GM12801 (cell line): ENCODE data around the gene KTN1.

Experiments
- TF ChIP-seq, protein P1 (sequence below): IDR thresholded peaks from one replicate; pipeline ENCODE4 v1.5.1; 2011; ENCODE audit warnings: control low read depth; ENCODE audit not compliant: insufficient read length; ENCODE audit errors: extremely low read depth

The KTN1 gene

DNA sequence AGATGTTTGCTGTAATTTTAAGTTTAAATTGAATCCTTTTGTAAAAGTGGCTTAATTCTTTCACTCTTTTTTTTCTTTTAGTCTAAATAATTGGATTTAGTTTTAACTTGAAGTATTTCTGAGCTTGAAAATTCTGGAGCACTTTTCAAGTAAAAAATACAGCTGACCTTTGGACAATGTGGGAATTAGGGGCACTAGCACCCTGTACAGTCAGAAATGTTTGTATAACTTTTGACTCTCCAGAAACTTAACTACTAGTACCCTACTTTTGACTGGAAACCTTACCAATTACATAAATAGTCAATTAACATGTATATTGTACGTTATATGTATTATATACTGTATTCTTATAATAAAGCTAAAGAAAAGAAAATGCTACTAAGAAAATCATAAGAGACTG lies 7.8 kb downstream of the KTN1 start:
- TF ChIP-seq, protein P1, sequence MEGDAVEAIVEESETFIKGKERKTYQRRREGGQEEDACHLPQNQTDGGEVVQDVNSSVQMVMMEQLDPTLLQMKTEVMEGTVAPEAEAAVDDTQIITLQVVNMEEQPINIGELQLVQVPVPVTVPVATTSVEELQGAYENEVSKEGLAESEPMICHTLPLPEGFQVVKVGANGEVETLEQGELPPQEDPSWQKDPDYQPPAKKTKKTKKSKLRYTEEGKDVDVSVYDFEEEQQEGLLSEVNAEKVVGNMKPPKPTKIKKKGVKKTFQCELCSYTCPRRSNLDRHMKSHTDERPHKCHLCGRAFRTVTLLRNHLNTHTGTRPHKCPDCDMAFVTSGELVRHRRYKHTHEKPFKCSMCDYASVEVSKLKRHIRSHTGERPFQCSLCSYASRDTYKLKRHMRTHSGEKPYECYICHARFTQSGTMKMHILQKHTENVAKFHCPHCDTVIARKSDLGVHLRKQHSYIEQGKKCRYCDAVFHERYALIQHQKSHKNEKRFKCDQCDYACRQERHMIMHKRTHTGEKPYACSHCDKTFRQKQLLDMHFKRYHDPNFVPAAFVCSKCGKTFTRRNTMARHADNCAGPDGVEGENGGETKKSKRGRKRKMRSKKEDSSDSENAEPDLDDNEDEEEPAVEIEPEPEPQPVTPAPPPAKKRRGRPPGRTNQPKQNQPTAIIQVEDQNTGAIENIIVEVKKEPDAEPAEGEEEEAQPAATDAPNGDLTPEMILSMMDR = no peak

DNA sequence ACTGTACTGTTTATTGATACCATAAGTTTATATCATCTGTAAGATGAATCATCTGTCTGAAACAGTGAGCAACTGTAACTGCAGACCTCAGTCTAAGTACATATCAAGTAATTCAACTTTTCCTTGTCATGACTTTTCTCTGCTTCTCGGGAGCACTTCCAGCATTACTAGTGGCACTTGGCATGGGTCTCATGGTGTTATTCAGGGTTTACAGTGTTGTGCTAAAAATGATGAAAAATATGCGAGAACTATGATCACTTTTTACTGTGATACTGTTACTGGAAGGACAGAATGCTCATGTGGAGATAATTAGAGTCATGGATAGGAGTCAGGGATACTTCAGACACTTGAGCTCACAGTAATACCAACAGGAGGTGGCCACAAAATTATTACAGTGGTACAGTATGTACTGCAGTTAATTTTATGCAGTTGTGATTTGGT lies 8.3 kb downstream of the KTN1 start:
- TF ChIP-seq, protein P1 = no peak

DNA sequence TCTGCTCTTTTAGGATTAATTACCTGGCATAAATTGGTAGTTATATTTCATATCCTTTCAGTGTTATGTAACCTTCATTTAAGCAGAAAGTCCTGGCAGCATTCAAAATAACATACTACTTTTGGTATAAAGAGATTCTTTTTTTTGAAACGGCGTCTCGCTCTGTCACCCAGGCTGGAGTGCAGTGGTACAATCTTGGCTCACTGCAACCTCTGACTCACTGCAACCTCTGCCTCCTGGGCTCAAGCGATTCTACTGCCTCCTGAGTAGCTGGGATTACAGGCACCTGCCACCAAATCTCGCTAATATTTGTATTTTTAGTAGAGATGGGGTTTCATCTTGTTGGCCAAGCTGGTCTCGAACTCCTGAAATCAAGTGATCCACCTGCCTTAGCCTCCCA lies 9.2 kb downstream of the KTN1 start:
- TF ChIP-seq, protein P1 = no peak

DNA sequence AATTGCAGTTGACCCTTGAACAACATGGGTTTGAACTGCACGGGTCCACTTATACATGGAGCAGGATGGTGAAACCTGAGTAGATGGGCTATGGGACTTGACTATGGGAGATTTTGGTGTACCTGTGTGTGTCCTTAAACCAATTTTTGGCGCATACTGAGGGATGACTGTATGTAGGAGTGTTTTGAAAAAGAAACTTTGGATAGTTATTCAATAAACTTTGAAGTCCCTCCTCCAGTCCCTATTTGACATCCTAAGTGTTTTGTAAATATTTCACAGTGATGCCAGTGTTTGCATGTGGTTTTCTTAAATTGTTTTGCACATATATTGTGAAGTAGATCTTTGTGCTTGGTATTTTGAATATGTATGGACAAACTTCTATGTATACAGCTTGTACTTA lies 12.4 kb downstream of the KTN1 start:
- TF ChIP-seq, protein P1 = no peak

DNA sequence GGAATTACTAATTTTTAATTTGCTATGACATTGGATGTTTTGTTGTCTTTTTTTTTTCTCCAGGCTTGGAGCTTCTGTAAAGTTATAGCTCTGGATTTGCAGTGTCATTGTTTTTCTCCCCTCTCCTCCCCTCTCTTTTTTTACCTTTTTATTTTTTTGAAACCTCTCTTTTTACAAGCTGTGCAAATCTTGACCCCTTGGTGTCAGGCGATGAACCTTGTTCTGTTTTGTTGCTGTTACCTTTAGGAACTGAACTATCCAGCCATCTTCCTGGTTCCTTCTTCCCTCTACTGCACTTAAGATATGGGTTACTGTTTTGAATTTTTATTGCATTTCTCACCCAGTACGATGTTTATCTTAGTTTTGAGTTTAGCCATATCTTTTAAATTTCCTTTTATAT lies 13.7 kb downstream of the KTN1 start:
- TF ChIP-seq, protein P1 = no peak

DNA sequence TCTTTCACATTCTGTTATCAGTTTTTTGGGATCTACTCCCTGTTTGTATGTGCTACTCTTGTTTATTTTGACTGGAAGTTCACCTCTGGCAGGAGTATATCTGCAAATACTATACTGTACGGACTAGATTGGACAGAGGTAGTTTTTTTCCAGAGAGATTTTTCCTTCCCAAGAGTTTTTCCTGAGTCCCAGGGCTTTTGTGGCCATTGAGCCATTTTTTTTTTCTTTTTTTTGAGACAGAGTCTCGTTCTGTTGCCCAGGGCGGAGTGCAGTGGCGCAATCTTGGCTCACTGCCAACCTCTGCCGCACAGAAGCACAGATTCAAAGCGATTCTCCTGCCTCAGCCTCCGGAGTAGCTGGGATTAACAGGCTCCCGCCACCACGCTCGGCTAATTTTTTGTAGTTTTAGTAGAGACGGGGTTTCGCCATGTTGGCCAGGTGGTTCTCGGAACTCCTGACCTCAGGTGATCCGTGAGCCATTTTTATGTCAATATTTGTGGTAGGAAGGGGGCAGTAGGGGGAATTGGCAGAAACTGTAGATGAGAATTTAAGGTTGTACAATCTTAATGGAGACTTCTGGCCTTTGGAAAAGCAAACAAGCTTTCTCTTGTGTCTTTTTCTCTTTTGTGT lies 19.4 kb downstream of the KTN1 start:
- TF ChIP-seq, protein P1 = no peak

DNA sequence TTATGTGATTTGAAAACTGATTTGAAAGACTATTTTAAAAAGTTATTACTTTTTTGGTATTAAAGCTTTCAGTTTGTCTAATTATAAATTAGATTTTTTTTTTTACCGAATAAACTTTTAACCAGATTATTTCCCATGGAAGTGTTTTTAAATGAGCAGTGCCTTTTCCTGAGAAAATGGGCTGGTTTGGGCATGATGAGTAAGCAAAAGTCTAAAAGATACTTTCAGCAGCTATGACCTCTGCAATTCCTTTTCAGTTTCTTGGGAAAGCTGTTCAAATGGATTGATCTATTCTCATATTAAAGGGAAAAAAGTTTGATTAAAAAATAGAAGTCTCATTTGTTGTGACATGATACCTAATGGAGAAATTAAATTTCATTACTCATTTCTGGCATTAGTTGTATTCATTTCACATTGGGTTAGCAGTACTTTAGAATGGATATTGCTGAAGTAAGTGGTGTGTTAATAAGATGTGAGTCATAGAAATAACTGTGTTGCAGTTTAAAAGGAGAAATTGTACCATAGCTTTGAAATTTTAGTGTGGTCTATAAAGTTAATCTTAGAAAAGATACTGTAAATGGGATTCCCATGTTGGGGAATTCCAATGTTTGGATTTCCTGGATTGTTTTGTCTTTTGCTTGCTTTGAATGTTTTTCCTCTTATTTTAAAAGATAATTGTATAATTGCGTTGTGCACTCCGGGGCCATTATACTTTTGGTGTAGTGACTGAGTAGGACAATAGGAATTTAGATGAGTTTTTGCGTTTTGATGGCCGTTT lies 21.0 kb downstream of the KTN1 start:
- TF ChIP-seq, protein P1 = no peak
